ENCODE measurements around the gene IRF7. TPM values are rescaled to one million over a fixed set of nuclear protein-coding genes. Genes with fewer than 3 reads are reported as not detected.
"Not testable (repeated sequence)": the region's sequence is repeated elsewhere in the genome, so short reads cannot be mapped to it uniquely, and the experiment has no call there.

The IRF7 gene
- total RNA-seq, 4 donors from 2014 or later, result 33.7 to 40.9 (median 36.6) TPM

DNA sequence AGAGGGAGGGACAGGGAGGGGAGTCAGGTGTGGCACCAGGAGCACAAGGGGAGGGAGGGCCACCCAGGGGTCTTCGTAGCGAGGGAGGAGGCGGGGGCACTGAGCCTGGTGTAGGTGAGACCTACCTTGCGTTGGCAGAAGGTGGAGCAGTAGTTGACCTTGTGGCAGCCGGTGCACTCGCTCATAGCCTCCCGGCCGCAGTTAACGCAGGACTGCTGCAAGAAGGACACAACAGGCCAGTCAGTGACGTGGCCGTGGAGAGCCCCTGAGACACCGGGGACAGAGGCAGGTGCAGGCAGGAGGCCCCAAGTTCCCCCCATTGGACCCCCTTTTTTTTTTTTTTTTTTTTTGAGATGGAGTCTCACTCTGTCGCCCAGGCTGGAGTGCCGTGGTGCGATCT, 38.1 kb upstream of the IRF7 start:
- no peak for DNase-seq (ENCODE audit: low spot score in 2 of 2)
- TF ChIP-seq POLR2A (IDR thresholded peaks at IDR 0.05), result no peak
- TF ChIP-seq CTCF (IDR thresholded peaks at IDR 0.05), result no peak
- 91 to 96% methylated on average over 15 of the region's 15 CpGs for WGBS, 2 donors
- no peak overlapping the region for H3K4me3 ChIP-seq (ENCODE audit: low read depth, poor library complexity, severe bottlenecking)
- intact Hi-C loops (cut with DNase I; ENCODE audit: low total_unique reads), result loop anchor here (10.0 kb wide), 1 partner anchor 71 kb away; no protein-coding TSS in a partner anchor

DNA sequence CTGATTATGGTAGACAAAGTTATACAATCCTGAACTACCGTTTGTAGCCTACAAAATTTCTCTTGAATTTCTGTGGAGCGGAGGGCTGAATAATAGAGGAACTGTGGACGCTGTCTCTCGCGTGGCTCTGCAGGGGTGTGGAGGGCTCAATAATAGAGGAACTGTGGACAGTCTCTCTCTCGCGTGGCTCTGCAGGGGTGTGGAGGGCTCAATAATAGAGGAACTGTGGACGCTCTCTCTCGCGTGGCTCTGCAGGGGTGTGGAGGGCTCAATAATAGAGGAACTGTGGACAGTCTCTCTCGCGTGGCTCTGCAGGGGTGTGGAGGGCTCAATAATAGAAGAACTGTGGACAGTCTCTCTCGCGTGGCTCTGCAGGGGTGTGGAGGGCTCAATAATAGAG, 37.4 kb upstream of the IRF7 start:
- 86 to 92% methylated on average over 14 of the region's 14 CpGs for WGBS, 2 donors
- intact Hi-C loops (cut with DNase I; ENCODE audit: low total_unique reads), result loop anchor here (10.0 kb wide), 1 partner anchor 72 kb away; no protein-coding TSS in a partner anchor
- H3K4me3 ChIP-seq (ENCODE audit: low read depth, poor library complexity, severe bottlenecking); DNase-seq (ENCODE audit: low spot score in 2 of 2): not testable (repeated sequence)

DNA sequence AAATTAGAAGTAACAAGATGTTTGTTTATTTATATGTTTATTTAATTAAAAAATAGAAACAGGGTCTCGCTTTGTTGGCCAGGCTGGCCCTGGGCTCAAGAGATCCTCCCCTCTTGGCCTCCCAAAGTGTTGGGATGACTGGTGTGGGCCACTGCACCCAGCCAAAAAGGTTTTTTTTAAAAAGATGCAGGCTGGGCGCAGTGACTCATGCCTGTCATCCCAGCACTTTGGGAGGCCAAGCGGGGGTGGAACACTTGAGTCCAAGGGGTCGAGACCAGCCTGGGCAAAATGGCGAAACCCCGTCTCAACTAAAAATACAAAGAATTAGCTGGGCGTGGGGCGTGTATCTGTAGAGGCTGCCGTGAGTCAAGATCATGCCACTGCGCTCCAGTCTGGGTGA, 34.7 kb upstream of the IRF7 start:
- no peak overlapping the region for H3K4me3 ChIP-seq (ENCODE audit: low read depth, poor library complexity, severe bottlenecking)
- no peak for TF ChIP-seq POLR2A (IDR thresholded peaks at IDR 0.05)
- no peak for TF ChIP-seq CTCF (IDR thresholded peaks at IDR 0.05)
- no peak for DNase-seq (ENCODE audit: low spot score in 2 of 2)
- 93 to 97% methylated on average over 10 of the region's 10 CpGs for WGBS, 2 donors
- intact Hi-C loops (cut with DNase I; ENCODE audit: low total_unique reads), result loop anchor here (10.0 kb wide), 1 partner anchor 74 kb away; no protein-coding TSS in a partner anchor

DNA sequence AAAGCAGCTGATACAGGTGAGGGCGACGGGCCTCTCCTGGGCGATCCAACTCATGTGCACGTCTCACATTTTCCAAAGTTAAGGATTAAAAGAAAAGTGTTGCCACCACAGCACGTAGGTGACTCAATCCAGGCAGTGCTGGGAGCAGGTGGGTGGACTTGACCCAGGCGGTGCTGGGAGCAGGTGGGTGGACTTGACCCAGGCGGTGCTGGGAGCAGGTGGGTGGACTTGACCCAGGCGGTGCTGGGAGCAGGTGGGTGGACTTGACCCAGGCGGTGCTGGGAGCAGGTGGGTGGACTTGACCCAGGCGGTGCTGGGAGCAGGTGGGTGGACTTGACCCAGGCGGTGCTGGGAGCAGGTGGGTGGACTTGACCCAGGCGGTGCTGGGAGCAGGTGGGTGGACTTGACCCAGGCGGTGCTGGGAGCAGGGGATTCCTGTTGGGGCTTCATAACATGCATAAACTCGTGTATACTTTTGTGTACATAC, 32.0 kb upstream of the IRF7 start:
- WGBS, 2 donors, result 82 to 92% methylated on average over 9 to 12 of the region's 14 CpGs
- H3K4me3 ChIP-seq (ENCODE audit: low read depth, poor library complexity, severe bottlenecking); DNase-seq (ENCODE audit: low spot score in 2 of 2); intact Hi-C loops (cut with DNase I; ENCODE audit: low total_unique reads): not testable (repeated sequence)

- 90 to 92% methylated on average over 14 of the region's 14 CpGs for WGBS, 2 donors
- no peak for DNase-seq (ENCODE audit: low spot score in 2 of 2)
- intact Hi-C loops (cut with DNase I; ENCODE audit: low total_unique reads), result no loop called here
- TF ChIP-seq CTCF (IDR thresholded peaks at IDR 0.05) (no peak), POLR2A (IDR thresholded peaks at IDR 0.05) (no peak)
- H3K4me3 ChIP-seq (ENCODE audit: low read depth, poor library complexity, severe bottlenecking), result no peak overlapping the region
Observed at GRCh38 chr11:646214-646613, 30.5 kb upstream of the IRF7 start.

DNA sequence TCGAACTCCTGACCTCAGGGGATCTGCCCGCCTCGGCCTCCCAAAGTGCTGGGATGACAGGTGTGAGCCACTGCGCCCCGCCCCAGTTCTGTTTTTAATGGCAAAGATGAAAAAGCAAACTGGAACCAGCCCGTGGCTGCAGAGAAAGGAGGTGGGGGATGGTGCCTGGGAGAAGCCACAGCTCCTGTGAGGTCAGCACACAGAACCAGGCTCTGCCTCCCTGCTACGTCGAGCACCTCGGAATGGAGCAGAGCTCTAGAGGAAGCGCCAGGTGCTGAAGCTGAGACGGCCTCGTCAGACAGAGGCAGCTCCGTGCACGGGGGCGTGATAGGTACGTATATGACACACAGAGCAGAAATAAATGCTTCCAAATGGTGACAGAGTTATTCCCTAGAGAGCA, 29.8 kb upstream of the IRF7 start:
- no peak for TF ChIP-seq CTCF (IDR thresholded peaks at IDR 0.05)
- TF ChIP-seq POLR2A (IDR thresholded peaks at IDR 0.05), result no peak
- no peak overlapping the region for H3K4me3 ChIP-seq (ENCODE audit: low read depth, poor library complexity, severe bottlenecking)
- 84 to 87% methylated on average over 16 of the region's 16 CpGs for WGBS, 2 donors
- intact Hi-C loops (cut with DNase I; ENCODE audit: low total_unique reads), result no loop called here
- DNase-seq (ENCODE audit: low spot score in 2 of 2), result no peak

All from lower leg skin (tissue), 4 donors.